Activated CD4-positive, alpha-beta T cell treated with anti-CD3 and anti-CD28 coated beads, Interleukin-2, amount 10 ng/mL, durations not matched to agents 24 days and 14 days (primary cell): ENCODE data around the gene TPRG1L. TPM values are rescaled to one million over a fixed set of nuclear protein-coding genes. Genes with fewer than 3 reads are reported as not detected.

ENCODE experiments used
- DNase-seq: peaks from one replicate; pipeline ENCODE4 v3.0.0; 2022
- H3K27ac Mint-ChIP-seq: one replicate; pipeline ENCODE4 v1.8.0; 2022; ENCODE audit warnings: mild to moderate bottlenecking, mixed read lengths
- H3K27me3 Mint-ChIP-seq: one replicate; pipeline ENCODE4 v1.8.0; 2022; ENCODE audit warnings: mixed read lengths
- H3K36me3 Mint-ChIP-seq: one replicate; pipeline ENCODE4 v1.8.0; 2022; ENCODE audit warnings: low read depth, mild to moderate bottlenecking, mixed read lengths
- H3K4me1 Mint-ChIP-seq: one replicate; pipeline ENCODE4 v1.8.0; 2021; ENCODE audit warnings: mixed read lengths
- H3K4me3 Mint-ChIP-seq: one replicate; pipeline ENCODE4 v1.8.0; 2022; ENCODE audit warnings: mild to moderate bottlenecking, moderate library complexity, mixed read lengths
- H3K9me3 Mint-ChIP-seq: one replicate; pipeline ENCODE4 v1.8.0; 2021; ENCODE audit warnings: mixed read lengths
- intact Hi-C: fragments of 100-400 bp; cut with micrococcal nuclease; formaldehyde crosslinking; loops from one replicate; pipeline ENCODE4 v1.15.1; 2023
- total RNA-seq: library from RNA; stranded (reverse); gene quantifications from 2 replicates; pipeline ENCODE4 v1.2.3, GENCODE V29; 2022

TPRG1L gene
- total RNA-seq, 1 donor from 2014 or later: 9.7 TPM

DNA sequence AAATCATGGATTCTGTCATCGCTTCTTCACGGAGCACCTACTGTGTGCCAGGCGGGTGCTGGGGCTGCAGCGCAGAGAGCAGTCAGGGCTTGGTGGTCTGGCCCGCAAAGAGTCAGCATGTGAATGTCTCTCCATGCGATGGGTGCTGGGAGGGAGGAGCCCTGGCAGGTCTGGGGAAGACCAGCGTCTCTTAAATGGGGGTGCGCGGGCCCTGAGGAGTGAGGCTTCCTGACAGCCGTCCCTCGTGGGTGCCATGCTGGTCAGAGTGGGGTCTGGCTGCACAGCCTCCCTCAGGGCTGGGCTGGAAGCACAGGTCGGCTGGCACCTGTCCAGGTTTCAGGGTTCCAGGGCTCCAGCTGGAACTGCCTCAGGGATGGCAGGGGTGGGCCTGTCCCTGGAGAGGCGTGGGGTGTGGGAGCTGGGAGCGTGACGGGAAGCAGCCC is 46.0 kb downstream of the TPRG1L start:
- Mint-ChIP-seq H3K4me3 (no peak overlapping the region), H3K36me3 (no peaks in the 10 kb centered on the region), H3K4me1 (no peaks in the 10 kb centered on the region), H3K9me3 (no peaks in the 10 kb centered on the region), H3K27ac (no peak overlapping the region), H3K27me3 (no peaks in the 10 kb centered on the region)
- intact Hi-C loops: no loop called here
- DNase-seq: no peak

DNA sequence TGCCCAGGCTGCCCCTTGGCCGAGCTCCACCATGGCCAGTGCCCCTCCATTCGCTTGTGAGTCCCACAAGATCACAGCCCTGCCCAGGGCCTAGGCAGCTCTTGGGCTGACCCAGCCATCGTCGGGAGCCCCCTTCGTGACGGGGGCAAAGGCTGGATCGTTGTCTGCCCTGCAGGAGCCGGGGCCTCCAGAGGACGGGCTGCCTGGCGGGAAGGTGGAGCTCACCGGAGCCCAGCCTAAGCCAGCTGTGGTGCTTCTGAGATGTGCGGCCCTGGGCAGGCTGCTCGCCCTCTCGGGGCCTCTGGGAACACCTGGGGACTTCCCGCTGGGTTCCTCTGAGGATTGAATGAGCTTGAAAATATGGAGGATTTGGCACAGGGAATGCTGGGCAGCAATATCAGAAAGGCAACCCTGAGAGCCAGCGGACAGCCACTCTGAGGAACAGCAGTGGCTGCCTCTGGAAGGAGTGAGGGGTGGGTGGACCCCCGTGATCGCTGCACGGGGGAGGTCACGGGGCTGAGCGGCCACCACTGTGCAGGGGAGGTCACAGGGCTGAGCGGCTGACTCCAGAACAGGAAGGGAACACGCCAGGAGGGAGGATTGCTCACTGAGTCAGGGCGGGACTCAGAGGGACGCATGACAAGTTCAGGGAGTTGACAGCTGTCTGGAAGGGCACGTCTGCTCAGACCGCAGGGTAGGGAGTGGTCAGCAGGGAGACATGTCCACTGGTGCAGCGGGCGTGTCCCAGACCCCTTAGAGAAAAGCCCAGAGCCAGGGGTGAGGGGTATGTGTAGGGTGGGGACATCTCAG is 46.8 kb downstream of the TPRG1L start:
- H3K9me3 Mint-ChIP-seq: no peaks in the 10 kb centered on the region

GRCh38 chr1:3672231-3672970 is 47.6 kb downstream of the TPRG1L start:
- Mint-ChIP-seq H3K4me1 (no peaks in the 10 kb centered on the region), H3K9me3 (no peaks in the 10 kb centered on the region), H3K36me3 (no peaks in the 10 kb centered on the region), H3K4me3 (no peak overlapping the region), H3K27me3 (no peaks in the 10 kb centered on the region), H3K27ac (no peak overlapping the region)
- intact Hi-C loops: no loop called here
- no peak for DNase-seq

More for the DNA sequence above, 46.8 kb downstream of the TPRG1L start:
- no peaks in the 10 kb centered on the region for H3K36me3 Mint-ChIP-seq
- no peak overlapping the region for H3K4me3 Mint-ChIP-seq
- DNase-seq: no peak
- H3K27ac Mint-ChIP-seq: no peak overlapping the region
- H3K27me3 Mint-ChIP-seq: no peaks in the 10 kb centered on the region
- intact Hi-C loops: no loop called here
- H3K4me1 Mint-ChIP-seq: no peaks in the 10 kb centered on the region

DNA sequence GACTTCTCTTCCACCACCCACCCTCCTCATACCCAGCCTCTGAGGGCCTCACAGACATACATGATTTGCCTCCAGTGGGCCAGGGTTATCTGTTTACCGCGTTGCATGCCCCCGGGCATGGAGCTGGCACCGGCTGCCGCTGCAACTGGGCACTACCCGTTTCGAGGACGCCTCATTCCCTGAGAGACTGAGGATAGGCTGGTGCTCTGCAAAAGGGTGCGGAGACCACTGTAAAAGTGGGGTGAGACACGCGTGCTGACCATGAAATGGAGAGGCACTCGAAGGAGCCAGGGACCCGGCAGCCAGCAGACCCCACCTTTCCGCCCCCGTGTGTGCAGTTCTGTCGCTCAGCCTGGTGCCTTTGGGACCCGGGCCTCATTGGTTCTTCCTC is 48.2 kb downstream of the TPRG1L start:
- Mint-ChIP-seq H3K4me1 (no peaks in the 10 kb centered on the region), H3K27me3 (no peaks in the 10 kb centered on the region), H3K27ac (no peak overlapping the region), H3K36me3 (no peaks in the 10 kb centered on the region), H3K4me3 (no peak overlapping the region), H3K9me3 (no peaks in the 10 kb centered on the region)
- intact Hi-C loops: no loop called here
- DNase-seq: no peak

DNA sequence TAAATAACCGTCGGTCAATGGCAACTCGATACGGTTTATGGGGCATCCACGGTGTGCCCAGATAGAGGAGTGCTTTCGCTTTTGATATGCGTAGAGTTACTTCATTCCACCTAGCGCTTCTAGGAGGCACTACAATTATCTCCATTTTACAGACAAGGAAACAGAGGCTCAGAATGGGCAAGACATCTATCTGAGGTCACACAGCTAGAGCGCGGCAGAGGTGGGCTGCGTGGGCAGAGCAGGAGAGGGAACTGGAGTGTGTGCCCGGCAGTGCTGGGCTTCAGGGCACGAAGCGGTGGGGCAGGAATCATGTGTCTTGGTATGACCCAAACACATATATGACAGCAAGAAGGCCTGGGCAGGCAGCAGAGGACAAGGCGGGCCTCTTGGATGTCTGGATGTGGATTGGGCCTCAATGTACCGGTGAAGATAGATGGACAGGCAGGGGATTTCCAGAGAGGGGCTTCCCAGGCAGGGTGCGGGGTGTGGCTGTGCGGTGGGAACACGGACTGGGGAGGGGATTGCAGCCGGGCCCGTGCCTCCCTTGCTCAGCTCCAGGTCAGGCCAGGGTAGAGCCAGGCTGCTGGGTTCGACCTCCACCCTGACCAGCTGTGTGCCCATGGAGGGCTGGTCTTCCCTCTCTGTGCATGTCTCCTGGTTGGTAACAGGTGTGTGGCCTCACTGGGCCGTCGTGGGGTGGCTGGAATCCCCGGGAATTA is 48.7 kb downstream of the TPRG1L start:
- Mint-ChIP-seq H3K27me3 (no peaks in the 10 kb centered on the region), H3K4me1 (no peaks in the 10 kb centered on the region), H3K4me3 (no peak overlapping the region), H3K36me3 (no peaks in the 10 kb centered on the region), H3K9me3 (no peaks in the 10 kb centered on the region), H3K27ac (no peak overlapping the region)
- no peak for DNase-seq
- intact Hi-C loops: no loop called here

DNA sequence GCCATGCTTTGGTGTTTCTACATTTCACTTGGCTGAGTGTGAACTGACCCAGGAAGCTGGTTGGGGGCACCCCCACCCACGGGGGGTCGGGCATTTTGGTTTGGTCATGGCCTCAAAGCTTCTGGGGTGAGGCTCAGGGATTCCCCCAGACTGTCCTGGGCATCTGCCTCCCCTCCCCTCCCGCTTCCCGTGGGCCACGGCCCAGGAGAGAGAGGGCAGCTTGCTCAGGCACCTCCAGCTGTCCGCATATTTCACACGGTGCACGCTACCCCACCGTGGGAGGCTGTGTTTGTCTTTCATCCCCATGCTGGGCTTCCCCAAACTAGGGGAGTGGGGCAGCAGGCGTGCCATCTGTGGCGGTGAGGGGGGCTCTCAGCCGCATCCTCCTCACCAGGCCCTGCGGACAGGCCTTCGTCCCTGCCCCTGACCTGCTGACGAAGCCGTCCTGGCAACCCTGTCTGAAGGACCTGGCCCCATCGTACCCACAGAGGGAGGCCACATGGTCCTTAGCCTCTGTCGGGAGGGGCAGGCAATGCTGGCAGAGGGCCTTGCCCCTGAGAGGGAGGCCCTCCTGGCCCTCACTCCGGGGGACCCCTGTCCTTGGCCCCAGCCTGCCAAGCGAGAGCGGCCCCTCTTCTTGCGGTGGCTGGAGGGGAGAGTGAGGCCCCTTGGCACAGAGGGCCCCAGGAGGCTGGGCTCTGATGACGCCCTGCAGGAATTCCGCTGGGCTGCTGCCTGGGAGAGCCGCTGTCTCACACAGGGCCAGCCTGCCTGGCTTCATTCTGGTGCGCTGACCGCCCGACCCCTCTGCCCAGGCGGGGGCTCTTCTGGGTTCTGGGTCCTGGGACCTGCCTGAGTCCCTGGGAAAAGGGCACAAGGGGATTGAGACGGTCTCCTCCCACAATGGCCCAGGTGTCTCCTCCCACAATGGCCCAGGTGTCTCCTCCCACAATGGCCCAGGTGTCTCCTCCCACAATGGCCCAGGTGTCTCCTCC is 49.6 kb downstream of the TPRG1L start:
- intact Hi-C loops: no loop called here
- peaks cover 3% of the 10 kb centered on the region for H3K4me1 Mint-ChIP-seq
- no peaks in the 10 kb centered on the region for H3K36me3 Mint-ChIP-seq
- peaks cover 2% of the 10 kb centered on the region for H3K27me3 Mint-ChIP-seq
- H3K9me3 Mint-ChIP-seq: no peaks in the 10 kb centered on the region
- no peak for DNase-seq
- no peak overlapping the region for H3K27ac Mint-ChIP-seq
- H3K4me3 Mint-ChIP-seq: no peak overlapping the region

DNA sequence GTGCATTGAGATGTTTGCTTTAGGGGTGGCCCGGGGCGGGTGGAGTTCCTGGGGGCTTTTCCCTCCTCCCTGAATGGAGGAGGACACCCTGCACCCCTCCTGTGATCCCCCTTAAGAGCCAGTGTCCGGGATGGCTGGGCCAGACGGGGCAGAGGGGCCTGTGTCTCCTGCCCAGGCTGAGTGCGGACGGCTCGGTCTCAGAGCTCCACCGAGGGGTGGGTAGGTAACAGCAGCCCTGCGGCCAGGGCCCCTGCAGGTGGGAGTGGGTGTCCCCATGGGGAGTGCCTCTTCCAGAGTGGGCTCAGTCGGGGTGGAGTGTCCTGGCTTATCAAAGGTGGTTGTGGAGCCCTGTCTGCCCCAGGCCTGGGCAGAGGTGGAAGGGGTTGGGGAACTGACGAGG is 50.6 kb downstream of the TPRG1L start:
- H3K4me3 Mint-ChIP-seq: no peak overlapping the region
- intact Hi-C loops: no loop called here
- no peak for DNase-seq
- H3K27me3 Mint-ChIP-seq: peaks cover 2% of the 10 kb centered on the region
- H3K36me3 Mint-ChIP-seq: no peaks in the 10 kb centered on the region
- peaks cover 5% of the 10 kb centered on the region for H3K4me1 Mint-ChIP-seq
- H3K27ac Mint-ChIP-seq: no peak overlapping the region
- H3K9me3 Mint-ChIP-seq: no peaks in the 10 kb centered on the region

GRCh38 chr1:3676581-3677470 is 52.0 kb downstream of the TPRG1L start:
- peak overlapping the region; percentile 6 for H3K27ac Mint-ChIP-seq
- intact Hi-C loops: no loop called here
- no peak for DNase-seq
- H3K36me3 Mint-ChIP-seq: no peaks in the 10 kb centered on the region
- H3K27me3 Mint-ChIP-seq: peaks cover 2% of the 10 kb centered on the region
- H3K4me1 Mint-ChIP-seq: peaks cover 5% of the 10 kb centered on the region
- no peak overlapping the region for H3K4me3 Mint-ChIP-seq
- H3K9me3 Mint-ChIP-seq: no peaks in the 10 kb centered on the region

GRCh38 chr1:3677484-3677883 is 52.7 kb downstream of the TPRG1L start:
- peaks cover 2% of the 10 kb centered on the region for H3K27me3 Mint-ChIP-seq
- H3K4me3 Mint-ChIP-seq: no peak overlapping the region
- DNase-seq: no peak
- intact Hi-C loops: no loop called here
- H3K4me1 Mint-ChIP-seq: peaks cover 5% of the 10 kb centered on the region
- H3K9me3 Mint-ChIP-seq: no peaks in the 10 kb centered on the region
- no peak overlapping the region for H3K27ac Mint-ChIP-seq
- H3K36me3 Mint-ChIP-seq: no peaks in the 10 kb centered on the region

DNA sequence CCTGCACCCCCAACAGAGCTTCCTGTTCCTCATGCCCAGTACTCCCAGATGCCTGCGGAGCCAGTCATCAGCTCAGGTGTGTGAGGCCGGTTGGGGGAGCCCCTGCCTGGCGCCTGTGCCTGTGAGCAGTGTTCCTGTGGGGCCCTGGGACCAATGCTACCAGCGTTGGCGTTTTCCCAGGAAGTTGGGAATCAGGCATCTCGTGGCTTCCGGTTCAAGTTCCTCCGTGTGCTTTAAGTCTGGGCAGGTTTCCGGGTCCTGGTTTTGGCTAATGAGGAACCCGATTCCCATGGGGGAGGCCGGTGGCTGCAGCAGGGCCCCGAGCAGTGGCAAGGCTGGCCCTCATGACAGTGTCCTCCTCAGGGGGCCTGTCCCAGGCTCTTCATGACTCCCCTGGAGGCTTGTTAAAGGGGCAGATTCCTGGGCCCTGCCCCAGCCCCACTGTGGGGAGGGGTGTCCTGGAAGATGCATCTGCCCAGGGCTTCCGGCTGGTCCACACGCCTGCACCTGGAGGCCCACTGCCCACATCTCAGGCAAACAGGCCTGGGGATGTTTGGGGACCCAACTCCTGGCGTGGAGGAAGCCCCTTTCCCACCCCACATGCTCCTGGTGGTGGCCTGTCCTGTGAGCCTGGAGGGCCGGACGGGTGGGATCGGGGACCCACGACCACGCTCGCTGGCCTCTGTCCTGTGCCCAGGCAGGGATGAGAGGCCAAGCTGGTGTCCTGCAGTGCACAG is 53.7 kb downstream of the TPRG1L start:
- peaks cover 5% of the 10 kb centered on the region for H3K4me1 Mint-ChIP-seq
- no peak overlapping the region for H3K4me3 Mint-ChIP-seq
- DNase-seq: no peak
- no peaks in the 10 kb centered on the region for H3K9me3 Mint-ChIP-seq
- no peaks in the 10 kb centered on the region for H3K36me3 Mint-ChIP-seq
- peaks cover 2% of the 10 kb centered on the region for H3K27me3 Mint-ChIP-seq
- H3K27ac Mint-ChIP-seq: no peak overlapping the region
- intact Hi-C loops: no loop called here

DNA sequence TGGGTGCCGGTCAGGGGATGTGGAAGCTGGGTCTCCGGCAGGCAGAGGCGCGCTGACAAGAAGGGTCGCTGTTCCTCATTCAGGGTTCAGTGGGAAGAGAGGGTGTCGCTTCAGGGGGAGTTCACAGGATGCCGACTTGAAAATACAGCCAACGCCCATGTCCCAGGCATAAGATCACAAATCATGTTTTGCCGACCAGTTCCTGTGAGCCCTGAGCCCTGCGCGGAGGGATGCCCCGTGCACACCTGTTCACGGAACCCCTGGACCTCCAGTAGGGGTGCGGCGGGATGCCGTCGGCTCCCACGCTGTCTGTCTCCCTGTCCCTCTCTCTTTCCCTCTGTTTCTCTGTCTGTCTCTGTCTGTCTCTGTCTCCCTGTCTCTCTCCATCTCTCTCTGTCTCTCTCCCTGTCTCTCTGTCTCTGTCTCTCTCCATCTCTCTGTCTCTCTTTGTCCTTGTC is 54.3 kb downstream of the TPRG1L start:
- Mint-ChIP-seq H3K36me3 (no peaks in the 10 kb centered on the region), H3K27me3 (peaks cover 2% of the 10 kb centered on the region), H3K27ac (no peak overlapping the region), H3K4me1 (peaks cover 5% of the 10 kb centered on the region), H3K4me3 (no peak overlapping the region), H3K9me3 (no peaks in the 10 kb centered on the region)
- DNase-seq: no peak
- intact Hi-C loops: no loop called here
